Effector memory CD4-positive, alpha-beta T cell (primary cell): ENCODE measurements around the gene MAP4.
A peak's percentile ranks its signal among the peaks of the same experiment; 100 is the strongest.

Source experiments
- DNase-seq, 3 donors: peaks; one replicate each; pipeline ENCODE4 v3.0.0-alpha.2; 2020
- H3K27ac ChIP-seq: 2 replicates; pipeline ENCODE4 v1.7.0; 2013; ENCODE audit warnings: mild to moderate bottlenecking, low read length, moderate library complexity; ENCODE audit not compliant: insufficient read depth, poor library complexity, severe bottlenecking
- H3K27me3 ChIP-seq: replicated peaks from 2 replicates; pipeline ENCODE4 v1.7.0; 2013; ENCODE audit warnings: mild to moderate bottlenecking, low read length; ENCODE audit not compliant: insufficient read depth, control insufficient read depth, poor library complexity, severe bottlenecking
- H3K36me3 ChIP-seq: 2 replicates; pipeline ENCODE4 v1.7.0; 2013; ENCODE audit warnings: mild to moderate bottlenecking, low read length, moderate library complexity; ENCODE audit not compliant: control insufficient read depth, insufficient read depth
- H3K4me1 ChIP-seq: 2 replicates; pipeline ENCODE4 v1.7.0; 2013; ENCODE audit warnings: low read length, mild to moderate bottlenecking; ENCODE audit not compliant: control insufficient read depth, insufficient read depth, poor library complexity, severe bottlenecking
- H3K4me3 ChIP-seq: 2 replicates; pipeline ENCODE4 v1.7.0; 2013; ENCODE audit warnings: low read length, low read depth, mild to moderate bottlenecking; ENCODE audit not compliant: insufficient read depth, poor library complexity, severe bottlenecking
- H3K9me3 ChIP-seq: 2 replicates; pipeline ENCODE4 v1.7.0; 2013; ENCODE audit warnings: mild to moderate bottlenecking, low read length, moderate library complexity; ENCODE audit not compliant: control insufficient read depth

The MAP4 gene

DNA sequence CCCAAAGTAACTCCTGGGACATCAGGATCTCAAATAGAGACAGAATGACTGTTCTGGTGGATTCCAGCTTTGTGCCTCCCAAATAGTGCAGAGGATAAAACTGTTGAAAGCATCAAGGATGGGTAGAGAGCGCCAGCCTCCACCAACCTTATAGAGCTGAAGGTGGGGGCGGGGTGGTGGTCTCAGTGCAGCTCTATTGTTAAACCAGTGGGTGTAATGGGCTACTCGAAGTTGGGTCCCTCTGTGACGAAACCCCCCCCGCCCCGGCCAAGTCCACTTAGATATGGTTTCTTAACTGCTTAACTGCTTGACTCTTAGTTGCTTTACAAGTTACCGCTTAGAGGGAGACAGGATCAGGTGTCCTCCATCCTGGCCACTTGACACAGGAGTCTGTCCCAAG is 190.6 kb downstream of the MAP4 start:
- Histone ChIP-seq H3K4me1 (peaks cover 13% of the 10 kb centered on the region), H3K36me3 (peaks cover 22% of the 10 kb centered on the region), H3K27ac (peak overlapping the region; percentile 80), H3K27me3 (no peaks in the 10 kb centered on the region), H3K4me3 (peak overlapping the region; percentile 88), H3K9me3 (no peaks in the 10 kb centered on the region)
- no peak for DNase-seq

DNA sequence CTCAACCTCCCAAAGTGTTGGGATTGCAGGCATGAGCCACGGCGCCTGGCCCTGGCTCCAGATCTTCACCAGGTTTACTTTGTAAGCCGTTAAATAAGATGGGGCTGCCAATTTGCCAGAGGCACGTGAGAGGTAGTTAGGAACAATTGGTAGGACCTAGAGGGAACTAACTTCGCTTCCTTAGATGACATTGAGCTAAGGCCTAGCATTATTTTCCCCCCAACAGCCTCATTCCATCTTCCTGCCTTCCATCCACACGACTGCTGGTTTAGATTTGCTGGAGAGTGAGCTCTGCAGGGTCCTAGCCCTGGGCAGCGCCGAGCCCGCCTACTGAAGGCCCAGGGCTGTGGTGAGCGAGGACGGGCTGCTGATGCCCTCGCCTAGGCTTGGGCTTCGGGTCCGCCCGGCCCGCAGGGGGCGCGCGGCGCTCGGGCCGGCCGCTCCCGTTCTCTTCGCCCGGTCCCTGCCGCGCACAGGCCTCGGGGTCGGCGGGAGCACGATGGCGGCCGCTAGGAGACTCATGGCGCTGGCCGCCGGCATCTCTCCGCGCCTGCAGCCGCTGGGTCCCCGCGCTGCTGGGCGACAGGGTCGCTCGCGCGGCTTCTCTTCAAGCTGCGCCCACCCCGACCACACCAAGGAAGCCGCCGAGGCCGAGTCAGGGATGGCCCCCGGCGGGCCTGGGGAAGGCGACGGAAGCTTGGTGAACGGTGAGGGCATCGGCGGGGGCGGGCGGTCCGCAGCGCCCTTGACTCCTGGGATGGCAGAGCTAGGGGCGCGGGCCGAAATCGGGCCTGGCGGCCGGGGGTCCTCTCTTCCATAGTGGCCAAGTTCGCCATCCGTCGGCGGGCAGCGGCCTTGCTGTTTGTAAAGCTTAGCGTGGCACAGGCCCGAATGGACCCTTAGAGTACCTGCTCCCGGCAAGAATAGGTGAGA is 191.4 kb downstream of the MAP4 start:
- Histone ChIP-seq H3K9me3 (no peaks in the 10 kb centered on the region), H3K36me3 (peaks cover 19% of the 10 kb centered on the region), H3K4me1 (peaks cover 13% of the 10 kb centered on the region), H3K27ac (peak overlapping the region; percentile 80), H3K27me3 (no peaks in the 10 kb centered on the region), H3K4me3 (peak overlapping the region; percentile 88)
- peak; percentile 54 to 67 (median 66) for DNase-seq

DNA sequence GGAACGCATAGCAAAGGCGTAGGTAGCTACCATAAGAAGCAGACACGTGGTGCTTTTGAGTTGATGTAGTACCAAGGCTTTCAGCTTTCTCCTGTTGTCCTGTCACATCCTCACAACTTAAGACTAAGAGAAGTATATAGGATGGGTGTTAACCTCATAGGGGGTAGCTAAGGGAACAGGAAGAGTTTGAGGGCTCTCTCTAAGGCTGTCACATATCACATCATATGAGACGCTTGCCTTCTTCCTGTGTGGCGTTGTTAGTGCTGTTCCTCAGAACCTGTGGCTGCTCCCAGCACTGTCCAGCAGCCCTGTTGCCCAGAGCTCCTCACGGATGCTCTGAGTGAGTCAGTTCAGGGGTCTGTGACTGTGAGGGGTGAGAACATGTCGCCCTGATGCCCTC is 198.6 kb downstream of the MAP4 start:
- Histone ChIP-seq H3K36me3 (peaks cover 31% of the 10 kb centered on the region), H3K27ac (no peak overlapping the region), H3K27me3 (no peaks in the 10 kb centered on the region), H3K4me1 (no peaks in the 10 kb centered on the region), H3K9me3 (no peaks in the 10 kb centered on the region), H3K4me3 (no peak overlapping the region)
- no peak for DNase-seq

DNA sequence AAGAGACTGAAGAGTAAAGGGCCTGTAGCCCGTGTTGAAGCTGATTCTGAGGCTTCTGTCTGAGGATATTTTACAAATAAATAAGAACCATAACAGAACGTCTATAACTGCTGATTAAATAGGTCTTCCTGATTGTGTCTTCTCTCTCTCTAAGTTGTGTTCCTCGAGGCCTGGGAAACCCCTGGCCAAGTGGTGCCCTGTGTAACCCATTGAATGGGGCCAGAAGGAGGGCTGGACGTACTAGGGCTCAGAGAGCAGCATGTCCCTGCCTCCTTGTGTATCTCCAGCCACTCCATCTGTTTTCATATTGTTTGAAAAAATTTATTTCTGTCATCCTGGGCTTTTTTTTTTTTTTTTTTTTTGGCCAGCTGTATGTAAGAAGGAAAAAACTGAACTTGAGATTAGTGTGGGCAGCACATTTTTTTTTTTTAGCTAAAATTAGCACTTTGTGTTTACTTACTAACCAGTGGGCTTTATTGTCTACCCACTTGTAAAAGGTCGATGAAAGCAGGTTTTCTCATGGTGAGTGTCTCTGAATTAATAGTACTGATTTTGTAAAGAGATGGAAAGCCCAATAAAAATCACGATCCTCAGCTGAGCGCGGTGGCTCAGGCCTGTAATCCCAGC is 202.6 kb downstream of the MAP4 start:
- Histone ChIP-seq H3K9me3 (no peaks in the 10 kb centered on the region), H3K4me1 (no peaks in the 10 kb centered on the region), H3K27ac (no peak overlapping the region), H3K27me3 (no peaks in the 10 kb centered on the region), H3K4me3 (no peak overlapping the region), H3K36me3 (peaks cover 35% of the 10 kb centered on the region)
- DNase-seq: no peak

DNA sequence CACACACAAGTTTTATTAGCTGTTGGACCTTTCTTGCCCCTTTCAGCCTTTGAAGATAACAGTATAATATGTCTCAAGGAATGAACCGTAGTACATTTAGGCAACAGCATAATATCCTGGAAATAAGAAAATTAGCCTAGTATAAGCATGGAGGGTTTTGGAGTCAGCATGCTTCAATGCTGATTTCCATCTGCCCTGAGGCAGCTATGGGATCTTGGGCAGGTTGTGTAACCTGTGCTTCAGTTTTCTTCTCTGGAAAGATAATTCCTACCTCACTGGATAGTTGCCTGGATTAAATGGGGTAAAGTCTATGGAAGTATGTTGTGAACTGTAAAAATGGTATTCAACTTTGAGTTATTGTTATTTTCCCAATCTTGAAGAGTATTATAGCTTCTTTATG is 211.6 kb downstream of the MAP4 start:
- Histone ChIP-seq H3K4me1 (peaks cover 8% of the 10 kb centered on the region), H3K27me3 (no peaks in the 10 kb centered on the region), H3K27ac (no peak overlapping the region), H3K36me3 (no peaks in the 10 kb centered on the region), H3K9me3 (no peaks in the 10 kb centered on the region), H3K4me3 (no peak overlapping the region)
- DNase-seq: no peak

DNA sequence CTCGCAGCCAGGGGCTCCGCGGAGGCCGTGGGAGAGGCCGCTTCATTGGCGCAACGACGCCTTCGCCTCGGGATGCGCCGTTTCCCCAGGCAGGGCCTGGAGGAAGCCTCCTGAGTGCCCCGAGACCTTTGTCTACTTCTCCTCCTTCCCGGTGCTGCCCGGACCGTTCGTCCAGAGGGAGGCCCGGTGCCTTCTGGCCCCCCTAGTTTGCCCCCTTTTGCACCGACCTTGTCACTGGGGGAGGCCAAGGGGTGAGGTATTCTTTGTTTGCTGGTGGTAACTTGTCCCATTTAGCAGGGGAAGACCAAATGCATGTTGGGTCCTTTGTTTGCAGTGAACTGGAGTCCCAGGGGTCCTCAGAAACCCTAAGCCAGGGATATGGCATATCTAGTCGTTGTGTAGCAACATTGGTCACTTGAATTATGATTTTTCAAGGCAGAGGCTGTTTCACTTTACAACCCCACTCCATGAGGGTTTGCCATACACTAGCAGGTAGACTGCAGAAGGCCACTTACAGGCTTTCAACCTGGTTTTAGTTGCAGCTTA is 212.7 kb downstream of the MAP4 start:
- H3K36me3 ChIP-seq: no peaks in the 10 kb centered on the region

DNA sequence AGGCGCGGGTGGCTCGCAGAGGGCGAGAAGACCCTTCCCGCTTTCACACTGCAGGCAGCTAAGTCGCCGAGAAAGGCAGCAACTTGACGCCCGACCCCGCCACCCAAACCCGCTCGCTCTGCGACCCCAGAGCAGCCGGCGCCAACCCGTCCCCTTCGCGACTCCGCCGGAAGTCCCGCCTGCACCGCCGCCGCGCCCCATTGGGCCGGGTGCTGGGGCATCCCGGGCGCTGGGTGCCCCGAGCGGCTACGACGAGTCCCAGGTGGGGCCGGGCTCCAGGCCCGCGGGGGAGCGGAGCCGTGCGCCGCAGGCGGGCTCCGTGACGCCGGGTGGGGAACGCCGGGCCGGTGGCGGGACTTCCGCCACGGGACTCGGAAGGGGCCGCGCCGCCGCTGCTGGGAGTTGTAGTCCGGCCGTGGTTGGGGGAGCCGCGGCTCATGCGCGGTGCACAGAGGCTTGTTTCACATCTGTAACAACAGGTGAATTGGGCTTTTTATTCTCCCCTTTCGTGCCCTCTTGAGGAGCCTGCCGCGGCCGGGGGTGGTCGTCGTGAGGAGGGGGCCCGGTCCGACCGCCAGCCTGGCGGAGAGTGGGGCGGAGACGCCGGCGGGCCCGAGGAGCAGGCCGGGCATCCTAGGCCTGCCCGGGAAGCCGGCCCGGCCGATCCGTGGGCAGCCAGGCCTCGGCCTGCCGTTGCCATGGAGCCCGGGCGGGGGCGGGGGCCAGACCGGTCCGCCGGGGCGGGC is 213.3 kb downstream of the MAP4 start, which contains the start of gene DHX30:
DHX30 (plus strand) TSS at position 405 of the 746 bp plus-strand sequence. CDS start 7,546 bp downstream, outside the sequence.
- Histone ChIP-seq H3K36me3 (no peaks in the 10 kb centered on the region), H3K9me3 (no peaks in the 10 kb centered on the region), H3K27ac (peak within 1 kb of the TSS; percentile 89), H3K4me1 (peaks cover 8% of the 10 kb centered on the region), H3K4me3 (peak within 1 kb of the TSS; percentile 73), H3K27me3 (no peaks in the 10 kb centered on the region)
- DNase-seq: peak; percentile 74 to 81 (median 79)

More for the DNA sequence above, 212.7 kb downstream of the MAP4 start:
- Histone ChIP-seq H3K27me3 (no peaks in the 10 kb centered on the region), H3K9me3 (no peaks in the 10 kb centered on the region), H3K27ac (peak overlapping the region; percentile 89), H3K4me1 (peaks cover 8% of the 10 kb centered on the region), H3K4me3 (peak overlapping the region; percentile 73)
- no peak for DNase-seq
